HS-27A (cell line): Measurements from ENCODE around the gene PKD1.
"Not testable (repeated sequence)": the region's sequence is repeated elsewhere in the genome, so short reads cannot be mapped to it uniquely, and the experiment has no call there.

ENCODE experiments used
- DNase-seq: peaks from one replicate; pipeline ENCODE4 v3.0.0-alpha.2; 2012; ENCODE audit warnings: low read depth, missing footprints

PKD1 gene

GRCh38 chr16:2107121-2107790, 28.4 kb downstream of the PKD1 start:
- DNase-seq = not testable (repeated sequence)

DNA sequence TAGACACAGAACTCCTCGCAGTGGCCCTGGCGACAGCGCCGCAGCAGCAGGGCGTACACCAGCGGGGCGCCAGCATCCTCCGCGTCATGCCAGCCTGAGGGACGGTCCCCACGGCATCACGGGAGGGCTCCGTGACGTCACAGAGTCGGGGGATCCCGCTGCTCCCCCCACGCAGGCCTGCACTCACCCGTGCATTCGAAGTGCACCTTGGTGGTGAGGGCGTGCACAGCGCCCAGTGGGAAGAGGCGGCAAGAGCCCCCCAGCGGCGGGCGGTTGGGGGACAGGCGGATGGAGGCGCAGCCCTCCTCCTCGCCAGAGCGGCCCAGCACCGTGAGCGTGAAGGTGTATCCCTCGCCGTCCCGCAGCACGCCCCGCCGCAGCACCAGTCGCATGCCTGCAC, 29.5 kb downstream of the PKD1 start:
- not testable (repeated sequence) for DNase-seq

- DNase-seq = not testable (repeated sequence)
Observed at GRCh38 chr16:2105769-2106168, 29.9 kb downstream of the PKD1 start.

DNA sequence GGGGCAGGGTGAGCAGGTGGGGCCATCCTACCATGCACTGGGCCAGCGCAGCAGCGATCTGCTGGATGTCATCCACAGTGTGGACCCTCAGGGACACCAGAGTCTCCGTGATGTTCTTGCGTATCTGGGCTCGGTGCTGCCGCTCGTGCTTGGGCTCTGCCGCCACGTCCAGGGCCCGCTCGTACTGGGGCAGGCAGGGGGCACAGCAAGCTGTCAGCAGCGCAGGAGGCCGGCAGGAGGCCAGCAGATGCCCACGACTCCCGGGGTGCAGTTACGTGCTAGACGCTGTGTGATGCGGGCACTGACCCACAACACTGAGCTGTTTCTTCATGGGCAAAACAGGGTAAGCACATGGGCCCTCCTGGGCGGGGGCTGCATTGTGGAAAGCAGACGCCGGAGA, 30.4 kb downstream of the PKD1 start:
- DNase-seq = not testable (repeated sequence)

DNA sequence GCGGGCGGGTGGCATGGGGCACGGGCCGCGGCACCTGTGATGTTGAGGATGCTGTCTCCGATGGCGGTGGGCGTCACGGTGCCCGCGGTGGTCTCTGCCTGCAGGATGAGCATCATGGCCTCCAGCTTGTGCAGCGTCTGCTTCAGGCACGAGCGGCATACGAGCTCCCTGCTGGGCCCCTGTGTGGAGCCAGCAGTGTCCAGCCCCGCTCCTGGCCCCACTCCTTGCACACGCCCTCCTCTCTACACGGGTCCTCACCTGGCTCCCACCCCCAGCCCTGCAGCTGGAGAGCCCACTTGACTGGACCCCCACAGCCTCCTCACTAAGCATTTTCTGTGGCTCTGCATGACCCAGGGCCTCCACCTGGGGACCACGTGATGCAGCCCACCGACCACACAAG, 31.2 kb downstream of the PKD1 start:
- DNase-seq = not testable (repeated sequence)

DNA sequence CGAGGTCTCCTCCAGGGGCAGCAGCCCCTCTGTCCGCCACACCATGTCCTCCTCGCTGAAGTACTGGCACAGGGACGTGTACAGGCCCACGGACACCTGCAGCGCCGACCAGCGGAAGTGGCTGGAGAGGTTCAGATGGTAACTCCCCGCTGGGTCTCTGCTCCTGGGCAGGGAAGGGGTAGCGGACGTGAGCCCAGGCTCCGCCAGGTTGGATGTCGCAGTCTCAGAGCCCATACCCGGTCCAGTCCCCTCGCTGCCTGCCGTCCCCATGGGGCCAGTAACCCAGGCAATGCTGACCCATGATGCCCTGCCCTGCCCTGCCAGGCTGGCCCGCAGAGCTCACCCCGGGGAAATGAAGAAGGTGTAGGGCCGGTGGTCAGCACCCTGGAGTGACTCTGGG, 33.2 kb downstream of the PKD1 start:
- DNase-seq = no peak

DNA sequence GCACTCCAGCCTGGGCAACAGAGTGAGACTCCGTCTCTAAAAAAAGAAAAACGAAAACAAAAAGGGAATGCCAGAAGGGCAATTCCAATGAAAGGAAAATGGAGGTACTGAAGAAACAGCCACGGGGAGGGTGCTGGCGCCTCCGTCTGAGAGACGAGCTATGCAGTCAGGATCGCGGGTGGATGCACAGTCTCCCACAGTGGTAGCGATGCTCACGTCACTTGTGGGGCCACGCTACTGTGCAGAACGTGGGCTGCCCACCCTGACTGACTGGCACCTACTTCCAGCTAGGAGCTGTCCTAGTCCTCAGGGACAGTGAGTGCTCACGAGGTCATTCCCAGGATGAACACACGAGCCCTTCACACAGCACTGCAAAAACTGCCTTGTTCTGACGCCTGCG, 34.1 kb downstream of the PKD1 start:
- not testable (repeated sequence) for DNase-seq

DNA sequence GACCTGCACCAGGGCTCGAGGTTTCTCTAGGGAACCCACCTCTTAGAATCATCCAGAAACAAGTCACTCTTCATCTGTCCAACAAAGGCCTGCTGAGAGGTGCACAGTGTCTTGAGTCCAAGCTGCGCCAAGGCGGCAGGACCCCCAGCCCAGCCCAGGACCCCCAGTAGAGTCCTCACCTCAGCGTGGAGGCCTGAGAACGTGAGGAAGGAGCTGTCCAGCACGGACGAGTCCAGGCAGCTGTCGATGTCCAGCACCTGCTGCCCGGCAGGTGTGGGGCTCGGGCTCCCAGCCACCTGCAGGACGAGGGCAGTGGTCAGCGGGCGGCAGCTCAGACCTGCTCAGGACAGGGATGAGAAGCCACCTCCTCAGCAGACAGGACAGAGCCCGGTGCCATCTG, 38.0 kb downstream of the PKD1 start:
- DNase-seq = not testable (repeated sequence)

DNA sequence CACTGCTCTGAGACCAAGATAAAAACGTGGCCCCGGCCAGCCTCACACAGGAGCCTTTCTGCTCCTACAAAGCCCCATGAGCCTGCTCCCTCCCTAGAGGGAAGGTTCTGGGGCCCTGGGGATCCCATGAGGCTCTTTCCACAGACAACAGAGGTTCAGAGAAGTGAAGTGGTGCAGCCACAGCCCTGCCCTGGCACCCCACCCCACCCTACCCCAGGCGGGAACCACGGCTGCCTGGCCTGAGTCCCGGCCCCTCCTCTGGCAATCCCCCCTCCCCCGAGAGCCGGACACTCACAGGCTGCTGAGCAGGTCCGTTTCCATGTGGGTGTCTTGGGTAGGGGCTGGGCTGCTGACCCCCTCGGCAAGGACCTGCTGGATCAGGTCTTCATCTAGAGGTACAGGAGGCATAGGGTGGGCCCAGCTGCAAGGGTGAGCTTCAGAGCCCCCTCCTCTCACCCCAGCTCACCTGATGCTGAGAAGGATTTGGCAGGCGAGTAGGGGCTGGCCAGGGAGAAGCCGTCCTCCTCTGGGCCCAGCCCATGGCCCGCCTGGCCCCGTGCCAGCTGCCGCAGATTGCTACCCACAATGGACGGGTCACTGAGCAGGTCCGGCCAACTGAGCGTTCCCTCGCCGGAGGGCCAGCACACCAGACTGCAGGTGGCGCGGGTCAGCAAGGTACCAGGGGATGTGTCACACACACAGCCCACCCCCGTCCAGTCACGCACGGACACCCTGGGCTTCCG, 38.7 kb downstream of the PKD1 start:
- DNase-seq = no peak

- DNase-seq = no peak
Observed at GRCh38 chr16:2095918-2096582, 39.6 kb downstream of the PKD1 start.

DNA sequence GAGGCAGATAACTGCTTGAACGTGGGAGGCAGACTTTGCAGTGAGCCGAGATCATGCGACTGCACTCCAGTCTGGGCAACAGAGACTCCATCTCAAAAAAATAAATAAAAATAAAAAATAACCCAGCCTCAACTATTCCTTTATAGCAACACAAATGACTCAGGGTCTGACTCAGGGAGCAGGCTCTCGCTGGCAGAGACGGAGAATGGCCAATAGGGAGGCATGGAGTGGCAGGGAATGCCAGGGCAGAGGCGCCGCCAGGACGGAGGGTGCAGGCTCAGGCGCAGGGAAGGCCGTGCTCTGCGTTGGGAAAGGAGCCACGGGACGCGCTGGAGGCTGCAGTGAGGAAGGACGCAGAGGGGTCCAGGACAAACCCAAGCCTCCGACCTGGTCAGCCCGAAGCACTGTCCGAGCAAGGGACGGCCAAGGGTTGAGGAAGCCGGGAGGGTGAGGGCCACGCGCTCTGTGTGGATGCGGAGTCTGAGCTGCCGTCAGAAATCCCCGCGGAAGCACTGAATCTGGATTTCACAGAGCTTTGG, 40.3 kb downstream of the PKD1 start:
- no peak for DNase-seq

DNA sequence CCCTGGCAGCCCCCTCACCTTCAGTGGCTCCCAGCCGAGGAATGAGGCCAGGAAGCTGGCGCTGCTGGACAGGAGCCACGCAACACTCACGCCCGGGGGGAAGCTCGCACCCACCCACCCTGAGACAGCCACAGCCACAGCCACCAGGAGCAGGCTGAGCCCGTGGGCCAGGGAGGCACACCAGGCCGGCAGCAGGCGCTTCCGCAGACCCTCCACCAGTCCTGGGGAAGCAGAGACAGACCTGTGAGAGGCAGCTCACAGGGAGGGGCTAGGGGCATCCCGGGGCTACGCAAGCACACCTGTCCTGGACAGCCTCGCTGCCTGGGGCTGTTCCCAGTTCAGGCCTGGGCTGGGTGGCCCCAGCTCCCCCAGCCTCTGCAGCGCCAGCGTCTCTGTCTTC, 41.9 kb downstream of the PKD1 start:
- DNase-seq = no peak

DNA sequence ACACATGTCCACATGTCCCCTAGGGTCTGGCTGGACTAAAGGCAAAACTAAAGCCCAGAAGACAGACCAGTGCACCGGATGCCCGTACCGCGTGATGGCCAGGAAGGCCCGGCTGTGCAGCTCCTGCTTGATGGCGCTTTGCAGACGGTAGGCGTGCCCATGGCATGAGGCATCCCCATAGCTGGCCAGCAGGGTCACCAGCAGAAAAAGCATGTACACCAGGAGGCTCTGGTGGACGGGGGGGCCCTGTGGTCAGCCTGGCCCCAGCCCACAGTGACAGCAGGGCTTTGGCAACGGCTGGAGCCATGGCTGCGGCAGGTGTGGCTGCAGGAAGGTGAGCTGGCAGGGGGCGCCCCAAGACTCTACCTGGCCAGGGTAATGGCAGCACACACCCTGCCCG, 42.8 kb downstream of the PKD1 start:
- DNase-seq = no peak

- no peak for DNase-seq
Observed at GRCh38 chr16:2092256-2092620, 43.5 kb downstream of the PKD1 start.

GRCh38 chr16:2091547-2092255, 44.0 kb downstream of the PKD1 start:
- DNase-seq = no peak

GRCh38 chr16:2090777-2091546, 44.7 kb downstream of the PKD1 start:
- DNase-seq = no peak

GRCh38 chr16:2090481-2090776, 45.3 kb downstream of the PKD1 start:
- DNase-seq = no peak

- no peak for DNase-seq
Observed at GRCh38 chr16:2089706-2090480, 45.8 kb downstream of the PKD1 start.

- no peak for DNase-seq
Observed at GRCh38 chr16:2088759-2089358, 46.8 kb downstream of the PKD1 start.
